ENCODE results near the gene LRRC66. TPM values are rescaled to one million over a fixed set of nuclear protein-coding genes. Genes with fewer than 3 reads are reported as not detected.
A peak's percentile ranks its signal among the peaks of the same experiment; 100 is the strongest.

Gene LRRC66
- total and polyA plus RNA-seq, 4 donors: 0.05 to 0.25 TPM; not detected in 2

GRCh38 chr4:52038103-52038912, 18.1 kb upstream of the LRRC66 start, which contains the start of gene SGCB:
SGCB (minus strand) TSS chr4:52038299; CDS start chr4:52038259, 40 bp downstream.
- H3K9me3 ChIP-seq (ENCODE audit: control insufficient read depth in 4 of 4, low read length in 3 of 4): no peaks in the 10 kb centered on the region
- TF ChIP-seq JUND (IDR thresholded peaks at IDR 0.05) (no peak), CTCF (IDR thresholded peaks at IDR 0.05; ENCODE audit: low read depth, low read length, missing input control) (no peak), HNF4G (IDR thresholded peaks at IDR 0.05) (no peak), REST (IDR thresholded peaks at IDR 0.05) (no peak), YY1 (IDR thresholded peaks at IDR 0.05) (no peak), SP1 (IDR thresholded peaks at IDR 0.05) (no peak), NR2F2 (IDR thresholded peaks at IDR 0.05) (no peak), TAF1 (conservative IDR thresholded peaks at IDR 0.05) (no peak), HNF4A (conservative IDR thresholded peaks at IDR 0.05) (no peak), GABPA (IDR thresholded peaks at IDR 0.05 in 1 of 2, conservative IDR thresholded peaks at IDR 0.05 in 1 of 2) (no peak), RAD21 (IDR thresholded peaks at IDR 0.05) (no peak), FOXA1 (IDR thresholded peaks at IDR 0.05) (no peak), EGR1 (IDR thresholded peaks at IDR 0.05; ENCODE audit: low read depth in 2 of 2) (no peak), ZBTB33 (IDR thresholded peaks at IDR 0.05) (no peak), RXRA (IDR thresholded peaks at IDR 0.05) (no peak), ATF3 (IDR thresholded peaks at IDR 0.05) (no peak), FOXA2 (IDR thresholded peaks at IDR 0.05) (no peak), MAX (IDR thresholded peaks at IDR 0.05) (no peak)
- H3K9ac ChIP-seq (ENCODE audit: low read depth in 1 of 2, low read length in 2 of 2): no peak within 1 kb of the TSS
- H3K36me3 ChIP-seq (ENCODE audit: control insufficient read depth in 4 of 4, insufficient read depth in 3 of 4, low read depth in 1 of 4, low read length in 3 of 4): no peaks in the 10 kb centered on the region
- peaks cover 0 to 2% (median 0%) of the 10 kb centered on the region in 4 donors for H3K27me3 ChIP-seq (ENCODE audit: control insufficient read depth in 4 of 4, insufficient read depth in 4 of 4, low read length in 3 of 4)
- DNase-seq (ENCODE audit: low spot score): peak; percentile 39
- H3K27ac ChIP-seq (ENCODE audit: low read depth in 1 of 2, low read length in 2 of 2): no peak within 1 kb of the TSS
- H3K4me1 ChIP-seq (ENCODE audit: control insufficient read depth in 4 of 4, insufficient read depth in 4 of 4, low read length in 3 of 4): peaks cover 2 to 16% (median 7%) of the 10 kb centered on the region in 4 donors
- 6% methylated on average over 70 of the region's 70 CpGs for WGBS
- peak within 1 kb of the TSS; percentile 68 to 98 (median 73) for H3K4me3 ChIP-seq (ENCODE audit: low read depth in 1 of 3, low read length in 3 of 3)

All from liver (tissue), 9 donors.